SK-N-SH (cell line): ENCODE measurements around the gene RAB7B. TPM values are rescaled to one million over a fixed set of nuclear protein-coding genes. Genes with fewer than 3 reads are reported as not detected.

Experiments used
- CTCF ChIA-PET: fragments of 300-600, 350-600 bp; formaldehyde crosslinking; extraction: SDS; loops from one replicate; lab custom pipeline; 2021; lab: Yijun Ruan, JAX
- POLR2A ChIA-PET: fragments of 350-600 bp; sonication (Branson Sonifier 250); formaldehyde crosslinking; extraction: SDS; loops from one replicate; lab custom pipeline; 2020; ENCODE audit warnings: antibody characterized with exemption, inconsistent platforms; lab: Yijun Ruan, JAX
- DNase-seq: peaks from one replicate; pipeline ENCODE4 v3.0.0; 2012
- H2AFZ ChIP-seq: fragments of 200-600 bp; sonication (generic); 2 replicates; pipeline ENCODE4 v1.8.1; 2016; ENCODE audit warnings: antibody characterized with exemption, mild to moderate bottlenecking, low read depth
- H3F3A ChIP-seq: fragments of 200-600 bp; sonication (generic); replicated peaks from 2 replicates; pipeline ENCODE3; 2016; ENCODE audit warnings: antibody characterized with exemption, mild to moderate bottlenecking; ENCODE audit not compliant: insufficient read depth
- H3K27ac ChIP-seq, 2 experiments: fragments of 200-500 bp in 1 of 2; fragments of 200-600 bp in 1 of 2; sonication (Bioruptor generic) in 1 of 2; sonication (generic), shearing (Covaris generic) in 1 of 2; 2 replicates each; pipeline versions ENCODE4 v1.5.1 to v1.6.1; 2014 to 2016; ENCODE audit warnings: low read depth in 2 of 2, inconsistent platforms in 1 of 2, low read length in 1 of 2, mild to moderate bottlenecking in 1 of 2, mixed read lengths in 1 of 2
- H3K27me3 ChIP-seq: fragments of 200-600 bp; sonication (generic), shearing (Covaris generic); 2 replicates; pipeline ENCODE4 v1.6.1; 2016; ENCODE audit warnings: mixed run types; ENCODE audit not compliant: insufficient read depth
- H3K36me3 ChIP-seq, 2 experiments: fragments of 200-500 bp in 1 of 2; fragments of 200-600 bp in 1 of 2; sonication (Bioruptor generic) in 1 of 2; sonication (generic) in 1 of 2; replicated peaks in 1 of 2; 2 replicates each; pipeline versions ENCODE3 to v1.5.1; 2014 to 2016; ENCODE audit warnings: low read length in 1 of 2, mild to moderate bottlenecking in 1 of 2; ENCODE audit not compliant: insufficient read depth in 2 of 2, control insufficient read depth in 1 of 2
- H3K4me1 ChIP-seq, 2 experiments: fragments of 200-500 bp in 1 of 2; fragments of 200-600 bp in 1 of 2; sonication (Bioruptor generic) in 1 of 2; sonication (generic), shearing (Covaris generic) in 1 of 2; 2 replicates each; pipeline versions ENCODE4 v1.5.1 to v1.6.1; 2014 to 2016; ENCODE audit warnings: low read depth in 1 of 2, low read length in 1 of 2, mixed run types in 1 of 2; ENCODE audit not compliant: insufficient read depth in 2 of 2, control insufficient read depth in 1 of 2
- H3K4me2 ChIP-seq: fragments of 200-600 bp; sonication (generic), shearing (Covaris generic); 2 replicates; pipeline ENCODE4 v1.6.1; 2017; ENCODE audit warnings: mixed run types
- H3K4me3 ChIP-seq, 2 experiments: fragments of 200-500 bp in 1 of 2; fragments of 200-600 bp in 1 of 2; sonication (Bioruptor generic) in 1 of 2; sonication (generic), shearing (Covaris generic) in 1 of 2; 2 replicates each; pipeline versions ENCODE4 v1.5.1 to v1.8.1; 2014 to 2016; ENCODE audit warnings: low read depth in 2 of 2, inconsistent platforms in 1 of 2, low read length in 1 of 2, mild to moderate bottlenecking in 1 of 2, mixed read lengths in 1 of 2, moderate library complexity in 1 of 2
- H3K79me2 ChIP-seq: fragments of 200-600 bp; sonication (generic); 2 replicates; pipeline ENCODE4 v1.8.1; 2017; ENCODE audit warnings: mild to moderate bottlenecking; ENCODE audit not compliant: insufficient read depth
- H3K9ac ChIP-seq: fragments of 200-600 bp; sonication (generic); 2 replicates; pipeline ENCODE4 v1.6.1; 2017; ENCODE audit warnings: mixed run types
- H3K9me2 ChIP-seq: fragments of 200-600 bp; sonication (generic); 2 replicates; pipeline ENCODE4 v1.6.1; 2017; ENCODE audit warnings: mixed run types
- H3K9me3 ChIP-seq: fragments of 200-600 bp; sonication (generic); 2 replicates; pipeline ENCODE4 v1.6.1; 2017; ENCODE audit warnings: mixed run types, mild to moderate bottlenecking, moderate library complexity
- H4K20me1 ChIP-seq: fragments of 200-600 bp; sonication (generic); 2 replicates; pipeline ENCODE4 v1.6.1; 2017; ENCODE audit warnings: mild to moderate bottlenecking, mixed run types; ENCODE audit not compliant: insufficient read depth
- EP300 ChIP-seq, 2 experiments: IDR thresholded peaks; 2 replicates each; pipeline versions ENCODE4 v1.4.0 to v1.6.1; 2012; ENCODE audit warnings: borderline replicate concordance in 1 of 2, low read depth in 1 of 2, low read length in 1 of 2
- FOSL2 ChIP-seq: IDR thresholded peaks from 2 replicates; pipeline ENCODE4 v1.4.0; 2012; ENCODE audit warnings: low read depth, mild to moderate bottlenecking, moderate library complexity, borderline replicate concordance
- IRF3 ChIP-seq: fragments of 150-350 bp; IDR thresholded peaks from 2 replicates; pipeline ENCODE4 v1.6.1; 2016; ENCODE audit warnings: mild to moderate bottlenecking, low read depth, low read length
- JUND ChIP-seq: IDR thresholded peaks from 2 replicates; pipeline ENCODE4 v1.4.0; 2012
- MAX ChIP-seq: IDR thresholded peaks from 2 replicates; pipeline ENCODE4 v1.4.0; 2012; ENCODE audit warnings: low read depth
- POLR2AphosphoS5 ChIP-seq: IDR thresholded peaks from 2 replicates; pipeline ENCODE4 v1.6.1; 2012; ENCODE audit warnings: low read depth, low read length
- RAD21 ChIP-seq: IDR thresholded peaks from 2 replicates; pipeline ENCODE4 v1.6.1; 2012; ENCODE audit warnings: mild to moderate bottlenecking, low read length
- RCOR1 ChIP-seq: fragments of 150-350 bp; IDR thresholded peaks from 2 replicates; pipeline ENCODE4 v1.6.1; 2017; ENCODE audit warnings: antibody characterized with exemption, low read length
- REST ChIP-seq: IDR thresholded peaks from 2 replicates; pipeline ENCODE4 v1.6.1; 2012; ENCODE audit warnings: mild to moderate bottlenecking, low read depth, low read length, moderate library complexity
- SIN3A ChIP-seq: IDR thresholded peaks from 2 replicates; pipeline ENCODE4 v1.6.1; 2012; ENCODE audit warnings: low read depth, mild to moderate bottlenecking, low read length, moderate library complexity, borderline replicate concordance
- TAF1 ChIP-seq: IDR thresholded peaks from 2 replicates; pipeline ENCODE4 v1.6.1; 2012; ENCODE audit warnings: low read depth, mild to moderate bottlenecking, low read length, moderate library complexity, borderline replicate concordance
- TEAD4 ChIP-seq: IDR thresholded peaks from 2 replicates; pipeline ENCODE4 v1.4.0; 2012; ENCODE audit warnings: mild to moderate bottlenecking, borderline replicate concordance; ENCODE audit not compliant: insufficient read depth
- WGBS: methylation state at CpG from one replicate; pipeline ENCODE4 v1.1.6; 2017; ENCODE audit warnings: low lambda C conversion rate; 5-methylcytosine and 5-hydroxymethylcytosine counted together
- polyA plus RNA-seq, 3 experiments: library from polyadenylated mRNA; depleted of rRNA; stranded (reverse); fragments of >200 nt; gene quantifications; 2 replicates each; pipeline ENCODE4 v1.2.3, GENCODE V29; 2012
- TF ChIP-seq, protein P1 (sequence below): IDR thresholded peaks from 2 replicates; pipeline ENCODE4; 2012

Gene RAB7B
- polyA plus RNA-seq, 1 of the 3 experiments (the other 2 are of a cell fraction): 0.15 TPM

DNA sequence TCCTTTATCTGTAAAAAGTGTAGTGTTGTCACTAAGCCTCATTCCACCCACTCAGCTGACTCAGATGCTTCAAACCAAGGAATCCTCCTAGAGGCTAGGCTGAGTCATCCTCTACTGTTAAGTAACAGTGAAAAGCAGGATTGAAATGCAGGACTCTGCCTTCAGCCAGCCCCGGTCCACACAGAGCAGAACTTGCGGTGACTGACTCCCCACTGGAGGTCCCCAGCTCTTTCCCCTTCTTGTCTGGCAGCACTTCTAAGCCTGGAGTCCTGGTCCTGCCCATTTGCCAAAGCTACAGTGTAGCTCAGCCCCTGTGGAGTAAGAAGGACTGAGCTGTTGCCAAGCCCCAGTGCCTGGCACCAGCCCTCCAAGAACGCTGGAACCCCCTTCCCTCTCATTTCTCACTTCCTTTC lies 1.7 kb downstream of the RAB7B start:
- H3K27me3 ChIP-seq: no peaks in the 10 kb centered on the region; the same call in 1 of the 2 replicates
- H3K79me2 ChIP-seq: no peaks in the 10 kb centered on the region
- H2AFZ ChIP-seq: no peak overlapping the region
- H3K9ac ChIP-seq: no peak overlapping the region
- H3K4me1 ChIP-seq: peaks cover 0 to 17% of the 10 kb centered on the region in 2 experiments; a peak in 2 of 4 replicates
- no peak overlapping the region for H3K4me3 ChIP-seq
- H3K36me3 ChIP-seq: no peaks in the 10 kb centered on the region
- TF ChIP-seq JUND: peak; percentile 83; the same call in 1 of the 2 replicates
- TF ChIP-seq RCOR1: no peak
- no peak for TF ChIP-seq POLR2AphosphoS5
- no peak for TF ChIP-seq TEAD4
- no peak for TF ChIP-seq EP300 (IDR thresholded peaks at IDR 0.05; ENCODE audit: borderline replicate concordance in 1 of 2, low read depth in 1 of 2, low read length in 1 of 2)
- TF ChIP-seq RAD21: no peak
- no peak for TF ChIP-seq REST
- TF ChIP-seq MAX: no peak
- no peak for TF ChIP-seq IRF3
- TF ChIP-seq, protein P1, sequence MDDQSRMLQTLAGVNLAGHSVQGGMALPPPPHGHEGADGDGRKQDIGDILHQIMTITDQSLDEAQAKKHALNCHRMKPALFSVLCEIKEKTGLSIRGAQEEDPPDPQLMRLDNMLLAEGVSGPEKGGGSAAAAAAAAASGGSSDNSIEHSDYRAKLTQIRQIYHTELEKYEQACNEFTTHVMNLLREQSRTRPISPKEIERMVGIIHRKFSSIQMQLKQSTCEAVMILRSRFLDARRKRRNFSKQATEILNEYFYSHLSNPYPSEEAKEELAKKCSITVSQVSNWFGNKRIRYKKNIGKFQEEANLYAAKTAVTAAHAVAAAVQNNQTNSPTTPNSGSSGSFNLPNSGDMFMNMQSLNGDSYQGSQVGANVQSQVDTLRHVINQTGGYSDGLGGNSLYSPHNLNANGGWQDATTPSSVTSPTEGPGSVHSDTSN: peak; percentile 44; the same call in 1 of the 2 replicates
- no peak for TF ChIP-seq TAF1
- TF ChIP-seq SIN3A: no peak
- peak; percentile 89 for TF ChIP-seq FOSL2
- TF ChIP-seq, all 33 proteins: peak for 3
- Histone ChIP-seq H3K9me2 (no peaks in the 10 kb centered on the region), H3K4me2 (peak overlapping the region; percentile 66), H3F3A (peaks cover 10% of the 10 kb centered on the region), H4K20me1 (no peaks in the 10 kb centered on the region), H3K27ac (peak overlapping the region in 1 of 2 experiments; percentile 57; a peak in 2 of 4 replicates), H3K9me3 (no peaks in the 10 kb centered on the region)
- POLR2A ChIA-PET: no interaction called here
- no peak for DNase-seq
- CTCF ChIA-PET: interaction anchor here (0.8 to 1.4 kb wide), 2 partner anchors 15 to 209 kb away, joined by 3 to 4 read pairs; no protein-coding TSS in a partner anchor
- WGBS: 19% methylated on average over 3 of the region's 3 CpGs
